Ishikawa (cell line): Measurements from ENCODE around the gene WDR86.

ENCODE experiments used
- CEBPB ChIP-seq: IDR thresholded peaks from 2 replicates; pipeline ENCODE4 v1.6.1; 2012
- CREB1 ChIP-seq: IDR thresholded peaks from 2 replicates; pipeline ENCODE4 v1.6.1; 2012; ENCODE audit warnings: low read depth
- EGR1 ChIP-seq: IDR thresholded peaks from 2 replicates; pipeline ENCODE4 v1.6.1; 2012
- EP300 ChIP-seq: IDR thresholded peaks from 2 replicates; pipeline ENCODE4 v1.6.1; 2012; ENCODE audit warnings: borderline replicate concordance
- FOXM1 ChIP-seq: IDR thresholded peaks from 2 replicates; pipeline ENCODE4 v1.6.1; 2012; ENCODE audit warnings: low read depth, borderline replicate concordance
- RAD21 ChIP-seq: IDR thresholded peaks from 2 replicates; pipeline ENCODE4 v1.6.1; 2012; ENCODE audit warnings: low read depth
- TAF1 ChIP-seq: IDR thresholded peaks from 2 replicates; pipeline ENCODE4 v1.6.1; 2012; ENCODE audit warnings: low read depth, mild to moderate bottlenecking
- TCF12 ChIP-seq: IDR thresholded peaks from 2 replicates; pipeline ENCODE4 v1.6.1; 2012; ENCODE audit warnings: low read depth
- TEAD4 ChIP-seq: IDR thresholded peaks from 2 replicates; pipeline ENCODE4 v1.6.1; 2012
- YY1 ChIP-seq: IDR thresholded peaks from 2 replicates; pipeline ENCODE4 v1.6.1; 2012; ENCODE audit warnings: low read depth
- ZBTB7A ChIP-seq: IDR thresholded peaks from 2 replicates; pipeline ENCODE4 v1.6.1; 2012; ENCODE audit warnings: low read depth
- TF ChIP-seq, protein P1 (sequence below): IDR thresholded peaks from 2 replicates; pipeline ENCODE4 v1.6.1; 2012
- TF ChIP-seq, protein P2 (sequence below): IDR thresholded peaks from 2 replicates; pipeline ENCODE4 v1.6.1; 2012; ENCODE audit warnings: low read depth, mild to moderate bottlenecking
- TF ChIP-seq, protein P3 (sequence below): IDR thresholded peaks from 2 replicates; pipeline ENCODE4 v1.6.1; 2012

DNA sequence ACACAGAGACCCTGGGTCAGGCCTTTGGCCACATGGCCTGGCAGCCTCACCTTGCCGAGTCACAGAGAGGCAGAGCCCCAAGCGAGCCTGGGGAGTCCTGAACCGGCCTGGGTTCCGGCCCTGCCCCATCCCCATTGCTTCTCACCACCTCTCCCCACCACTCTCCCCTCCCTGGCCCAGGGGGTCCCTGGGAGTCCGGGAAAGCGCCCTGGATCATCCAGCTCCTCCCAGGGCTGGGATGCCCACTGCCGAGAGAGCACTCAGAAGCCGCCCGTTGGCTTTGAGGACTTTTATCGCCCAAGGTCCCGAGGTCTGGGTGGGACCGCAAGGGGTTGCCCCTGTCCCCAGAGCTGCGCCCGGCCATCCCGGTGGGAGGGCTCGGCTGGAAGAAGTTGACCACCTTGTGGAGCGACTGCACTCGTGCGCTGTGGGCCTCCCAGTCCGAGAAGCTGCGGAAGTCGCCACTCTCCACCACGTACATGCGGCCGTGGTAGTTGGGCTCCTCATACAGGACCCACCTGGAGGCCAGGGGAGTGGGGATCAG, 22.0 kb upstream of the WDR86 start:
- TF ChIP-seq YY1: no peak
- no peak for TF ChIP-seq TAF1
- no peak for TF ChIP-seq FOXM1
- no peak for TF ChIP-seq CEBPB
- no peak for TF ChIP-seq EP300
- TF ChIP-seq, protein P1, sequence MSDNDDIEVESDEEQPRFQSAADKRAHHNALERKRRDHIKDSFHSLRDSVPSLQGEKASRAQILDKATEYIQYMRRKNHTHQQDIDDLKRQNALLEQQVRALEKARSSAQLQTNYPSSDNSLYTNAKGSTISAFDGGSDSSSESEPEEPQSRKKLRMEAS: no peak
- TF ChIP-seq, protein P2, sequence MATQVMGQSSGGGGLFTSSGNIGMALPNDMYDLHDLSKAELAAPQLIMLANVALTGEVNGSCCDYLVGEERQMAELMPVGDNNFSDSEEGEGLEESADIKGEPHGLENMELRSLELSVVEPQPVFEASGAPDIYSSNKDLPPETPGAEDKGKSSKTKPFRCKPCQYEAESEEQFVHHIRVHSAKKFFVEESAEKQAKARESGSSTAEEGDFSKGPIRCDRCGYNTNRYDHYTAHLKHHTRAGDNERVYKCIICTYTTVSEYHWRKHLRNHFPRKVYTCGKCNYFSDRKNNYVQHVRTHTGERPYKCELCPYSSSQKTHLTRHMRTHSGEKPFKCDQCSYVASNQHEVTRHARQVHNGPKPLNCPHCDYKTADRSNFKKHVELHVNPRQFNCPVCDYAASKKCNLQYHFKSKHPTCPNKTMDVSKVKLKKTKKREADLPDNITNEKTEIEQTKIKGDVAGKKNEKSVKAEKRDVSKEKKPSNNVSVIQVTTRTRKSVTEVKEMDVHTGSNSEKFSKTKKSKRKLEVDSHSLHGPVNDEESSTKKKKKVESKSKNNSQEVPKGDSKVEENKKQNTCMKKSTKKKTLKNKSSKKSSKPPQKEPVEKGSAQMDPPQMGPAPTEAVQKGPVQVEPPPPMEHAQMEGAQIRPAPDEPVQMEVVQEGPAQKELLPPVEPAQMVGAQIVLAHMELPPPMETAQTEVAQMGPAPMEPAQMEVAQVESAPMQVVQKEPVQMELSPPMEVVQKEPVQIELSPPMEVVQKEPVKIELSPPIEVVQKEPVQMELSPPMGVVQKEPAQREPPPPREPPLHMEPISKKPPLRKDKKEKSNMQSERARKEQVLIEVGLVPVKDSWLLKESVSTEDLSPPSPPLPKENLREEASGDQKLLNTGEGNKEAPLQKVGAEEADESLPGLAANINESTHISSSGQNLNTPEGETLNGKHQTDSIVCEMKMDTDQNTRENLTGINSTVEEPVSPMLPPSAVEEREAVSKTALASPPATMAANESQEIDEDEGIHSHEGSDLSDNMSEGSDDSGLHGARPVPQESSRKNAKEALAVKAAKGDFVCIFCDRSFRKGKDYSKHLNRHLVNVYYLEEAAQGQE: no peak
- no peak for TF ChIP-seq CREB1
- TF ChIP-seq EGR1: no peak
- TF ChIP-seq RAD21: no peak
- no peak for TF ChIP-seq ZBTB7A
- TF ChIP-seq, protein P3, sequence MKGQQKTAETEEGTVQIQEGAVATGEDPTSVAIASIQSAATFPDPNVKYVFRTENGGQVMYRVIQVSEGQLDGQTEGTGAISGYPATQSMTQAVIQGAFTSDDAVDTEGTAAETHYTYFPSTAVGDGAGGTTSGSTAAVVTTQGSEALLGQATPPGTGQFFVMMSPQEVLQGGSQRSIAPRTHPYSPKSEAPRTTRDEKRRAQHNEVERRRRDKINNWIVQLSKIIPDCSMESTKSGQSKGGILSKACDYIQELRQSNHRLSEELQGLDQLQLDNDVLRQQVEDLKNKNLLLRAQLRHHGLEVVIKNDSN: no peak
- no peak for TF ChIP-seq TEAD4
- TF ChIP-seq TCF12: no peak
